HCT116 (cell line): ENCODE results near the gene FAM47E.

Source experiments
- ATF3 ChIP-seq: IDR thresholded peaks from 2 replicates; pipeline ENCODE4 v1.6.1; 2012
- CEBPB ChIP-seq: IDR thresholded peaks from 2 replicates; pipeline ENCODE4 v1.6.1; 2012; ENCODE audit warnings: low read depth
- CTCF ChIP-seq, 3 experiments: fragments of 200-600 bp in 1 of 3; sonication (generic) in 1 of 3; IDR thresholded peaks in 2 of 3; conservative IDR thresholded peaks in 1 of 3; 2 replicates each; pipeline ENCODE4 v1.5.1; 2012 to 2017; ENCODE audit warnings: low read depth in 2 of 3, low read length in 2 of 3, antibody characterized with exemption in 1 of 3, borderline replicate concordance in 1 of 3, control low read depth in 1 of 3, mild to moderate bottlenecking in 1 of 3, mixed read lengths in 1 of 3, mixed run types in 1 of 3, moderate library complexity in 1 of 3; ENCODE audit not compliant: insufficient read depth in 1 of 3
- EGR1 ChIP-seq: IDR thresholded peaks from 2 replicates; pipeline ENCODE4 v1.6.1; 2012; ENCODE audit warnings: low read depth
- EZH2 ChIP-seq: fragments of 200-600 bp; sonication (generic); IDR thresholded peaks from 2 replicates; pipeline ENCODE4 v1.6.1; 2017; ENCODE audit warnings: antibody characterized with exemption, mixed run types
- EZH2phosphoT487 ChIP-seq: fragments of 200-600 bp; IDR thresholded peaks from 2 replicates; pipeline ENCODE4 v1.6.1; 2018; ENCODE audit warnings: antibody characterized with exemption, borderline replicate concordance
- JUND ChIP-seq: IDR thresholded peaks from 2 replicates; pipeline ENCODE4 v1.6.1; 2012
- POLR2A ChIP-seq: IDR thresholded peaks from 2 replicates; pipeline ENCODE4 v1.7.0; 2011; ENCODE audit warnings: borderline replicate concordance; ENCODE audit not compliant: insufficient read depth, insufficient read length; ENCODE audit errors: extremely low read depth
- POLR2AphosphoS5 ChIP-seq: IDR thresholded peaks from 2 replicates; pipeline ENCODE4 v1.6.1; 2011; ENCODE audit warnings: mild to moderate bottlenecking, low read depth, low read length, moderate library complexity
- REST ChIP-seq: IDR thresholded peaks from 2 replicates; pipeline ENCODE4 v1.6.1; 2012; ENCODE audit warnings: low read depth
- SIN3A ChIP-seq: IDR thresholded peaks from 2 replicates; pipeline ENCODE4 v1.6.1; 2012; ENCODE audit warnings: low read depth
- YY1 ChIP-seq: IDR thresholded peaks from 2 replicates; pipeline ENCODE4 v1.6.1; 2011; ENCODE audit warnings: low read length, low read depth, moderate library complexity, mild to moderate bottlenecking; ENCODE audit not compliant: insufficient replicate concordance; ENCODE audit errors: extremely low read depth
- ZBTB33 ChIP-seq: IDR thresholded peaks from 2 replicates; pipeline ENCODE4 v1.6.1; 2011; ENCODE audit warnings: mild to moderate bottlenecking, low read length, moderate library complexity; ENCODE audit not compliant: insufficient replicate concordance; ENCODE audit errors: extremely low read depth
- ZFX ChIP-seq: fragments of 450-650 bp; IDR thresholded peaks from 2 replicates; pipeline ENCODE4 v1.6.1; 2017

- TF ChIP-seq JUND = no peak
- no peak for TF ChIP-seq YY1
- no peak for TF ChIP-seq POLR2A
- no peak for TF ChIP-seq CTCF (IDR thresholded peaks at IDR 0.05 in 2 of 3, conservative IDR thresholded peaks at IDR 0.05 in 1 of 3; ENCODE audit: borderline replicate concordance in 1 of 3, insufficient read depth in 1 of 3, low read depth in 2 of 3, low read length in 2 of 3)
- TF ChIP-seq EZH2phosphoT487 = no peak
- no peak for TF ChIP-seq POLR2AphosphoS5
- no peak for TF ChIP-seq SIN3A
- no peak for TF ChIP-seq CEBPB
- no peak for TF ChIP-seq ATF3
- TF ChIP-seq ZBTB33 = no peak
- no peak for TF ChIP-seq REST
- TF ChIP-seq EZH2 = no peak
- no peak for TF ChIP-seq ZFX
- TF ChIP-seq EGR1 = no peak
Measured at GRCh38 chr4:76203541-76203940, 48.0 kb upstream of the FAM47E start.
